ENCODE data around the gene METTL9.
"Not testable (repeated sequence)": the region's sequence is repeated elsewhere in the genome, so short reads cannot be mapped to it uniquely, and the experiment has no call there.

DNA sequence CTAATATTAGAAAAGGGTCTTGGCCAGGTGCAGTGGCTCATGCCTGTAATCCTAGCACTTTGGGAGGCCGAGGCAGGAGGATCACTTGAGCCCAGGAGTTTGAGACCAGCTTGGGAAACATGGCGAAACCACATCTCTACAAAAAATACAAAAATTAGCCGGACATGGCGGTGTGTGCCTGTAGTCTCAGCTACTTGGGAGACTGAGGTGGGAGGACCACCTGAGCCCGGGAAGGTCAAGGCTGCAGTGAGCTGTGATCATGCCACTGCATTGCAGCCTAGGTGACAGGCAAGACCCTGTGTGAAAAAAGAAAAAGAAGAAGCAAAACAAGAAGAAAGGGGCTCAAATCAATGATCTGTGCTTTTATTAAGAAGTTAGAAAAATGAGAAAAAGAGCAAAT lies 21.1 kb upstream of the METTL9 start:
- TF ChIP-seq, protein P1, sequence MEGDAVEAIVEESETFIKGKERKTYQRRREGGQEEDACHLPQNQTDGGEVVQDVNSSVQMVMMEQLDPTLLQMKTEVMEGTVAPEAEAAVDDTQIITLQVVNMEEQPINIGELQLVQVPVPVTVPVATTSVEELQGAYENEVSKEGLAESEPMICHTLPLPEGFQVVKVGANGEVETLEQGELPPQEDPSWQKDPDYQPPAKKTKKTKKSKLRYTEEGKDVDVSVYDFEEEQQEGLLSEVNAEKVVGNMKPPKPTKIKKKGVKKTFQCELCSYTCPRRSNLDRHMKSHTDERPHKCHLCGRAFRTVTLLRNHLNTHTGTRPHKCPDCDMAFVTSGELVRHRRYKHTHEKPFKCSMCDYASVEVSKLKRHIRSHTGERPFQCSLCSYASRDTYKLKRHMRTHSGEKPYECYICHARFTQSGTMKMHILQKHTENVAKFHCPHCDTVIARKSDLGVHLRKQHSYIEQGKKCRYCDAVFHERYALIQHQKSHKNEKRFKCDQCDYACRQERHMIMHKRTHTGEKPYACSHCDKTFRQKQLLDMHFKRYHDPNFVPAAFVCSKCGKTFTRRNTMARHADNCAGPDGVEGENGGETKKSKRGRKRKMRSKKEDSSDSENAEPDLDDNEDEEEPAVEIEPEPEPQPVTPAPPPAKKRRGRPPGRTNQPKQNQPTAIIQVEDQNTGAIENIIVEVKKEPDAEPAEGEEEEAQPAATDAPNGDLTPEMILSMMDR (IDR thresholded peaks at IDR 0.05; ENCODE audit: insufficient read depth, low read length, poor library complexity, severe bottlenecking): not testable (repeated sequence)
- TF ChIP-seq EZH2phosphoT487 (conservative IDR thresholded peaks at IDR 0.05; ENCODE audit: low read length): not testable (repeated sequence)
